SK-N-SH (cell line): ENCODE results near the gene KRTAP10-5. TPM values are rescaled to one million over a fixed set of nuclear protein-coding genes. Genes with fewer than 3 reads are reported as not detected.

ENCODE experiments used
- CTCF ChIA-PET: fragments of 300-600, 350-600 bp; formaldehyde crosslinking; extraction: SDS; loops from one replicate; lab custom pipeline; 2021; lab: Yijun Ruan, JAX
- POLR2A ChIA-PET: fragments of 350-600 bp; sonication (Branson Sonifier 250); formaldehyde crosslinking; extraction: SDS; loops from one replicate; lab custom pipeline; 2020; ENCODE audit warnings: antibody characterized with exemption, inconsistent platforms; lab: Yijun Ruan, JAX
- DNase-seq: peaks from one replicate; pipeline ENCODE4 v3.0.0; 2012
- H2AFZ ChIP-seq: fragments of 200-600 bp; sonication (generic); 2 replicates; pipeline ENCODE4 v1.8.1; 2016; ENCODE audit warnings: antibody characterized with exemption, mild to moderate bottlenecking, low read depth
- H3F3A ChIP-seq: fragments of 200-600 bp; sonication (generic); replicated peaks from 2 replicates; pipeline ENCODE3; 2016; ENCODE audit warnings: antibody characterized with exemption, mild to moderate bottlenecking; ENCODE audit not compliant: insufficient read depth
- H3K27ac ChIP-seq, 2 experiments: fragments of 200-500 bp in 1 of 2; fragments of 200-600 bp in 1 of 2; sonication (Bioruptor generic) in 1 of 2; sonication (generic), shearing (Covaris generic) in 1 of 2; 2 replicates each; pipeline versions ENCODE4 v1.5.1 to v1.6.1; 2014 to 2016; ENCODE audit warnings: low read depth in 2 of 2, inconsistent platforms in 1 of 2, low read length in 1 of 2, mild to moderate bottlenecking in 1 of 2, mixed read lengths in 1 of 2
- H3K27me3 ChIP-seq: fragments of 200-600 bp; sonication (generic), shearing (Covaris generic); 2 replicates; pipeline ENCODE4 v1.6.1; 2016; ENCODE audit warnings: mixed run types; ENCODE audit not compliant: insufficient read depth
- H3K36me3 ChIP-seq, 2 experiments: fragments of 200-500 bp in 1 of 2; fragments of 200-600 bp in 1 of 2; sonication (Bioruptor generic) in 1 of 2; sonication (generic) in 1 of 2; replicated peaks in 1 of 2; 2 replicates each; pipeline versions ENCODE3 to v1.5.1; 2014 to 2016; ENCODE audit warnings: low read length in 1 of 2, mild to moderate bottlenecking in 1 of 2; ENCODE audit not compliant: insufficient read depth in 2 of 2, control insufficient read depth in 1 of 2
- H3K4me1 ChIP-seq, 2 experiments: fragments of 200-500 bp in 1 of 2; fragments of 200-600 bp in 1 of 2; sonication (Bioruptor generic) in 1 of 2; sonication (generic), shearing (Covaris generic) in 1 of 2; 2 replicates each; pipeline versions ENCODE4 v1.5.1 to v1.6.1; 2014 to 2016; ENCODE audit warnings: low read depth in 1 of 2, low read length in 1 of 2, mixed run types in 1 of 2; ENCODE audit not compliant: insufficient read depth in 2 of 2, control insufficient read depth in 1 of 2
- H3K4me2 ChIP-seq: fragments of 200-600 bp; sonication (generic), shearing (Covaris generic); 2 replicates; pipeline ENCODE4 v1.6.1; 2017; ENCODE audit warnings: mixed run types
- H3K4me3 ChIP-seq, 2 experiments: fragments of 200-500 bp in 1 of 2; fragments of 200-600 bp in 1 of 2; sonication (Bioruptor generic) in 1 of 2; sonication (generic), shearing (Covaris generic) in 1 of 2; 2 replicates each; pipeline versions ENCODE4 v1.5.1 to v1.8.1; 2014 to 2016; ENCODE audit warnings: low read depth in 2 of 2, inconsistent platforms in 1 of 2, low read length in 1 of 2, mild to moderate bottlenecking in 1 of 2, mixed read lengths in 1 of 2, moderate library complexity in 1 of 2
- H3K79me2 ChIP-seq: fragments of 200-600 bp; sonication (generic); 2 replicates; pipeline ENCODE4 v1.8.1; 2017; ENCODE audit warnings: mild to moderate bottlenecking; ENCODE audit not compliant: insufficient read depth
- H3K9ac ChIP-seq: fragments of 200-600 bp; sonication (generic); 2 replicates; pipeline ENCODE4 v1.6.1; 2017; ENCODE audit warnings: mixed run types
- H3K9me2 ChIP-seq: fragments of 200-600 bp; sonication (generic); 2 replicates; pipeline ENCODE4 v1.6.1; 2017; ENCODE audit warnings: mixed run types
- H3K9me3 ChIP-seq: fragments of 200-600 bp; sonication (generic); 2 replicates; pipeline ENCODE4 v1.6.1; 2017; ENCODE audit warnings: mixed run types, mild to moderate bottlenecking, moderate library complexity
- H4K20me1 ChIP-seq: fragments of 200-600 bp; sonication (generic); 2 replicates; pipeline ENCODE4 v1.6.1; 2017; ENCODE audit warnings: mild to moderate bottlenecking, mixed run types; ENCODE audit not compliant: insufficient read depth
- CTCF ChIP-seq: fragments of 200-600 bp; sonication (generic); IDR thresholded peaks from 2 replicates; pipeline ENCODE4 v1.6.1; 2017; ENCODE audit warnings: antibody characterized with exemption, mild to moderate bottlenecking, moderate library complexity
- ELF1 ChIP-seq: IDR thresholded peaks from 2 replicates; pipeline ENCODE4 v1.4.0; 2012
- EP300 ChIP-seq, 2 experiments: IDR thresholded peaks; 2 replicates each; pipeline versions ENCODE4 v1.4.0 to v1.6.1; 2012; ENCODE audit warnings: borderline replicate concordance in 1 of 2, low read depth in 1 of 2, low read length in 1 of 2
- FOSL2 ChIP-seq: IDR thresholded peaks from 2 replicates; pipeline ENCODE4 v1.4.0; 2012; ENCODE audit warnings: low read depth, mild to moderate bottlenecking, moderate library complexity, borderline replicate concordance
- FOXM1 ChIP-seq: IDR thresholded peaks from 2 replicates; pipeline ENCODE4 v1.4.0; 2012; ENCODE audit warnings: low read depth, mild to moderate bottlenecking
- GABPA ChIP-seq: IDR thresholded peaks from 2 replicates; pipeline ENCODE4 v1.4.0; 2012; ENCODE audit warnings: low read depth, mild to moderate bottlenecking
- IRF3 ChIP-seq: fragments of 150-350 bp; IDR thresholded peaks from 2 replicates; pipeline ENCODE4 v1.6.1; 2016; ENCODE audit warnings: mild to moderate bottlenecking, low read depth, low read length
- JUND ChIP-seq: IDR thresholded peaks from 2 replicates; pipeline ENCODE4 v1.4.0; 2012
- MXI1 ChIP-seq: IDR thresholded peaks from 2 replicates; pipeline ENCODE4 v1.6.1; 2012; ENCODE audit warnings: mild to moderate bottlenecking, low read depth, low read length, improper control_type of control experiment
- NFIC ChIP-seq: IDR thresholded peaks from 2 replicates; pipeline ENCODE4 v1.4.0; 2012; ENCODE audit warnings: borderline replicate concordance
- POLR2AphosphoS5 ChIP-seq: IDR thresholded peaks from 2 replicates; pipeline ENCODE4 v1.6.1; 2012; ENCODE audit warnings: low read depth, low read length
- RAD21 ChIP-seq: IDR thresholded peaks from 2 replicates; pipeline ENCODE4 v1.6.1; 2012; ENCODE audit warnings: mild to moderate bottlenecking, low read length
- REST ChIP-seq: IDR thresholded peaks from 2 replicates; pipeline ENCODE4 v1.6.1; 2012; ENCODE audit warnings: mild to moderate bottlenecking, low read depth, low read length, moderate library complexity
- SIN3A ChIP-seq: IDR thresholded peaks from 2 replicates; pipeline ENCODE4 v1.6.1; 2012; ENCODE audit warnings: low read depth, mild to moderate bottlenecking, low read length, moderate library complexity, borderline replicate concordance
- SMC3 ChIP-seq: IDR thresholded peaks from 2 replicates; pipeline ENCODE4 v1.6.1; 2012; ENCODE audit warnings: low read depth, low read length, improper control_type of control experiment
- TAF1 ChIP-seq: IDR thresholded peaks from 2 replicates; pipeline ENCODE4 v1.6.1; 2012; ENCODE audit warnings: low read depth, mild to moderate bottlenecking, low read length, moderate library complexity, borderline replicate concordance
- TCF12 ChIP-seq: IDR thresholded peaks from 2 replicates; pipeline ENCODE4 v1.4.0; 2012
- USF2 ChIP-seq: fragments of 150-350 bp; IDR thresholded peaks from 2 replicates; pipeline ENCODE4 v1.6.1; 2017; ENCODE audit warnings: antibody characterized with exemption, low read length, low read depth, borderline replicate concordance
- YY1 ChIP-seq: IDR thresholded peaks from 2 replicates; pipeline ENCODE4 v1.4.0; 2012; ENCODE audit warnings: low read depth, mild to moderate bottlenecking
- WGBS: methylation state at CpG from one replicate; pipeline ENCODE4 v1.1.6; 2017; ENCODE audit warnings: low lambda C conversion rate; 5-methylcytosine and 5-hydroxymethylcytosine counted together
- polyA plus RNA-seq, 3 experiments: library from polyadenylated mRNA; depleted of rRNA; stranded (reverse); fragments of >200 nt; gene quantifications; 2 replicates each; pipeline ENCODE4 v1.2.3, GENCODE V29; 2012

The KRTAP10-5 gene
- polyA plus RNA-seq, 1 of the 3 experiments (the other 2 are of a cell fraction) = not detected

- no peak for TF ChIP-seq ELF1
- no peak for TF ChIP-seq GABPA
- TF ChIP-seq POLR2AphosphoS5 = no peak
- TF ChIP-seq EP300 (IDR thresholded peaks at IDR 0.05; ENCODE audit: borderline replicate concordance in 1 of 2, low read depth in 1 of 2, low read length in 1 of 2) = no peak
- TF ChIP-seq TCF12 = no peak
- no peak for TF ChIP-seq NFIC
- TF ChIP-seq FOXM1 = no peak
- TF ChIP-seq JUND = no peak
- no peak for TF ChIP-seq SIN3A
- TF ChIP-seq TAF1 = no peak
- TF ChIP-seq YY1 = no peak
- no peak for TF ChIP-seq RAD21
- TF ChIP-seq FOSL2 = no peak
- TF ChIP-seq USF2 = no peak
- no peak for TF ChIP-seq REST
- TF ChIP-seq CTCF = no peak
- TF ChIP-seq SMC3 = no peak
- no peak for TF ChIP-seq IRF3
- no peak for TF ChIP-seq MXI1
- H4K20me1 ChIP-seq = no peaks in the 10 kb centered on the region
- no peak overlapping the region for H3K4me3 ChIP-seq
- peaks cover 49% of the 10 kb centered on the region for H3K27me3 ChIP-seq
- no peaks in the 10 kb centered on the region for H3K4me1 ChIP-seq
- 9% methylated on average over 11 of the region's 13 CpGs for WGBS
- no peaks in the 10 kb centered on the region for H3K9me2 ChIP-seq
- no peak overlapping the region for H3K4me2 ChIP-seq
- ChIA-PET POLR2A (no interaction called here), CTCF (interaction anchor here (1.0 kb wide), 1 partner anchor 8 kb away, joined by 3 read pairs; no protein-coding TSS in a partner anchor)
- H3K27ac ChIP-seq = no peak overlapping the region
- H3K79me2 ChIP-seq = no peaks in the 10 kb centered on the region
- no peaks in the 10 kb centered on the region for H3F3A ChIP-seq
- H3K9ac ChIP-seq = no peak overlapping the region
- DNase-seq = no peak
- H3K36me3 ChIP-seq = no peaks in the 10 kb centered on the region
- H2AFZ ChIP-seq = no peak overlapping the region
- no peaks in the 10 kb centered on the region for H3K9me3 ChIP-seq
These were observed 32.3 kb upstream of the KRTAP10-5 start for GRCh38 chr21:44612669-44613229.
